Neural crest cell (in vitro differentiated cells): ENCODE results near the gene DSG2. TPM values are rescaled to one million over a fixed set of nuclear protein-coding genes. Genes with fewer than 3 reads are reported as not detected.
A peak's percentile ranks its signal among the peaks of the same experiment; 100 is the strongest.

Source experiments
- DNase-seq: peaks from one replicate; pipeline ENCODE4 v3.0.0; 2021; ENCODE audit warnings: low read depth, mixed read lengths, low spot score
- H3K27ac Mint-ChIP-seq: one replicate; pipeline ENCODE4 v1.8.0; 2021; ENCODE audit warnings: mild to moderate bottlenecking, mixed read lengths; ENCODE audit not compliant: unreplicated experiment
- H3K27me3 Mint-ChIP-seq: 2 replicates; pipeline ENCODE4 v1.8.0; 2021; ENCODE audit warnings: low read depth, mild to moderate bottlenecking, mixed read lengths
- H3K36me3 Mint-ChIP-seq: 2 replicates; pipeline ENCODE4 v1.8.0; 2021; ENCODE audit warnings: low read depth, mild to moderate bottlenecking, mixed read lengths
- H3K4me1 Mint-ChIP-seq: 2 replicates; pipeline ENCODE4 v1.8.0; 2021; ENCODE audit warnings: mixed read lengths
- H3K4me3 Mint-ChIP-seq: one replicate; pipeline ENCODE4 v1.8.0; 2021; ENCODE audit warnings: mild to moderate bottlenecking, mixed read lengths
- H3K9me3 Mint-ChIP-seq: 2 replicates; pipeline ENCODE4 v1.8.0; 2021; ENCODE audit warnings: mixed read lengths
- total RNA-seq: library from RNA; stranded (reverse); gene quantifications from 2 replicates; pipeline ENCODE4 v1.2.1, GENCODE V29; 2021
- TF ChIP-seq, protein P1 (sequence below): fragments of 200-600 bp; sonication (generic); conservative IDR thresholded peaks from 2 replicates; pipeline ENCODE4 v1.5.0; 2021; ENCODE audit warnings: antibody characterized with exemption, mild to moderate bottlenecking

Gene DSG2
- total RNA-seq, 1 donor from 2014 or later: 18.4 TPM

DNA sequence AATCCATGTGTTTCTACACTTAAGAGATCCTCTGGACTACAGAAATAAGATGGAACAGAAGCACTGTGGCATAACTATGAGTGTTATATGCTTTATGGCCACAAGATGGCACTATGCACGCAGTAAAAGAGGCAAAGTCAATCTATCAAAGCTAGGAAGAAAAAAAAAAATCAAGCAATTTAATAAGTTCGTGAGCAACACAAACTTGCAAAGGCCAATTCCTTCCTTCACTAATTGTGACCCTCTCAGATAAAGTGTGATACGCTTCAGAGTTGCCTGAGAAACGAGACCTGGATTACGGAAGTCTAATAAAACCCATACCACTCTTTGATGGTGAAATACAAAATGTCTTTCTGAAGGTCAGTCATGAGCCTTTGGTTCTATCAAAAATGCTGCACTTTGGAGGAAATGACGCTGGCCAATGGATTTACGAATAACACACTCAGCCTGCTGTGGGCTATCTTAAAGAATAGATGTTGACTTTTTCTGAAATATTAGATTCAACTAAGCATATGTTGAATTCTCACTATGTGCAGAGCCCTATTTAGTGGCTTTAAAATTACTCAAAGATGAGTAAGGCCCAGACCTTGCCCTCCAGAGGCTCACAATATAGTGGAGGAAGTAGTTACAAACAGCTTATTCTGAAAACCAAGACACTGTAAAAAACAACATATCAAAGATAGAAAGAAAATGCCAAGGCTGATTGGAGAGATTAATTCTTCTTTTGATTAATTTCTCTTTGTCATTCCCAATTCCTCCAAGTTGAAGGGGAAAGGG is 58.2 kb downstream of the DSG2 start:
- H3K4me3 Mint-ChIP-seq: no peak overlapping the region
- peak; percentile 43 for DNase-seq
- no peak overlapping the region for H3K27ac Mint-ChIP-seq
- peaks cover 5% of the 10 kb centered on the region for H3K4me1 Mint-ChIP-seq
- TF ChIP-seq, protein P1, sequence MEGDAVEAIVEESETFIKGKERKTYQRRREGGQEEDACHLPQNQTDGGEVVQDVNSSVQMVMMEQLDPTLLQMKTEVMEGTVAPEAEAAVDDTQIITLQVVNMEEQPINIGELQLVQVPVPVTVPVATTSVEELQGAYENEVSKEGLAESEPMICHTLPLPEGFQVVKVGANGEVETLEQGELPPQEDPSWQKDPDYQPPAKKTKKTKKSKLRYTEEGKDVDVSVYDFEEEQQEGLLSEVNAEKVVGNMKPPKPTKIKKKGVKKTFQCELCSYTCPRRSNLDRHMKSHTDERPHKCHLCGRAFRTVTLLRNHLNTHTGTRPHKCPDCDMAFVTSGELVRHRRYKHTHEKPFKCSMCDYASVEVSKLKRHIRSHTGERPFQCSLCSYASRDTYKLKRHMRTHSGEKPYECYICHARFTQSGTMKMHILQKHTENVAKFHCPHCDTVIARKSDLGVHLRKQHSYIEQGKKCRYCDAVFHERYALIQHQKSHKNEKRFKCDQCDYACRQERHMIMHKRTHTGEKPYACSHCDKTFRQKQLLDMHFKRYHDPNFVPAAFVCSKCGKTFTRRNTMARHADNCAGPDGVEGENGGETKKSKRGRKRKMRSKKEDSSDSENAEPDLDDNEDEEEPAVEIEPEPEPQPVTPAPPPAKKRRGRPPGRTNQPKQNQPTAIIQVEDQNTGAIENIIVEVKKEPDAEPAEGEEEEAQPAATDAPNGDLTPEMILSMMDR: peak; percentile 95
- H3K36me3 Mint-ChIP-seq: no peaks in the 10 kb centered on the region
- H3K27me3 Mint-ChIP-seq: no peaks in the 10 kb centered on the region
- no peaks in the 10 kb centered on the region for H3K9me3 Mint-ChIP-seq

DNA sequence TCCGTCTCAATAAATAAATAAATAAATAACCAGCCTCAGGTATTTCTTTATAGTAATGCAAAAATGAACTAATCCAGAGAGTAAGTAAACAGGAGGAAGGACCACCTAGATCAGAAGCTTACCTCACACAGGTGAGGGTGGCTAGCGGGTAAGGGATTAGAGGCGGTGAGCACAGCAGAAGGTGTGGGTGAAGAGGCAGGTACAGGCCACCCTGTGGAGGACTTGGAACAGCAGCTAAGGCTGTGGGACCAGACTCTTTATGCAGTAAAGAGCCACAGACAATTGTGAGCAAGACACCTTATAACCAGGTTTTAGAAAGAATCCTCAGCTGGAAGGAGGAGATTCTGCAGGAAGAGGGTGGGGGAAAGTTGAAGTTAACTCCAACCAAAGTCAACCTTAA is 59.5 kb downstream of the DSG2 start:
- TF ChIP-seq, protein P1: peak; percentile 17
- H3K27me3 Mint-ChIP-seq: no peaks in the 10 kb centered on the region
- no peak overlapping the region for H3K4me3 Mint-ChIP-seq
- H3K9me3 Mint-ChIP-seq: no peaks in the 10 kb centered on the region
- no peak for DNase-seq
- no peaks in the 10 kb centered on the region for H3K36me3 Mint-ChIP-seq
- no peak overlapping the region for H3K27ac Mint-ChIP-seq
- H3K4me1 Mint-ChIP-seq: peaks cover 9% of the 10 kb centered on the region

- no peak overlapping the region for H3K27ac Mint-ChIP-seq
- H3K36me3 Mint-ChIP-seq: no peaks in the 10 kb centered on the region
- DNase-seq: no peak
- H3K27me3 Mint-ChIP-seq: no peaks in the 10 kb centered on the region
- TF ChIP-seq, protein P1: no peak
- no peak overlapping the region for H3K4me3 Mint-ChIP-seq
- peaks cover 20% of the 10 kb centered on the region for H3K4me1 Mint-ChIP-seq
- H3K9me3 Mint-ChIP-seq: no peaks in the 10 kb centered on the region
These were observed 60.6 kb downstream of the DSG2 start for GRCh38 chr18:31558567-31558966.

GRCh38 chr18:31562726-31563125 is 64.7 kb downstream of the DSG2 start:
- DNase-seq: no peak
- Mint-ChIP-seq H3K27me3 (no peaks in the 10 kb centered on the region), H3K4me3 (no peak overlapping the region), H3K36me3 (no peaks in the 10 kb centered on the region), H3K9me3 (no peaks in the 10 kb centered on the region), H3K27ac (no peak overlapping the region), H3K4me1 (peaks cover 15% of the 10 kb centered on the region)
- TF ChIP-seq, protein P1: no peak

GRCh38 chr18:31563778-31564177 is 65.8 kb downstream of the DSG2 start:
- DNase-seq: no peak
- no peak overlapping the region for H3K27ac Mint-ChIP-seq
- H3K27me3 Mint-ChIP-seq: no peaks in the 10 kb centered on the region
- no peaks in the 10 kb centered on the region for H3K36me3 Mint-ChIP-seq
- peaks cover 15% of the 10 kb centered on the region for H3K4me1 Mint-ChIP-seq
- H3K4me3 Mint-ChIP-seq: no peak overlapping the region
- no peaks in the 10 kb centered on the region for H3K9me3 Mint-ChIP-seq
- TF ChIP-seq, protein P1: peak; percentile 42
